Testis (tissue), 3 donors: Measurements from ENCODE around the gene IL6ST. TPM values are rescaled to one million over a fixed set of nuclear protein-coding genes. Genes with fewer than 3 reads are reported as not detected.

Experiments used
- DNase-seq: peaks from one replicate; pipeline ENCODE4 v3.0.0-alpha.2; 2019
- H3K27ac ChIP-seq, 2 donors: fragments of 200-600 bp; sonication (generic); one replicate each; pipeline ENCODE4 v1.5.1; 2019
- H3K27me3 ChIP-seq: fragments of 200-600 bp; sonication (generic); one replicate; pipeline ENCODE4 v1.5.1; 2019
- H3K36me3 ChIP-seq: fragments of 200-600 bp; sonication (generic); one replicate; pipeline ENCODE4 v1.5.1; 2017; ENCODE audit warnings: low read depth; ENCODE audit errors: missing control alignments
- H3K4me1 ChIP-seq: fragments of 200-600 bp; sonication (generic); one replicate; pipeline ENCODE4 v1.5.1; 2019
- H3K4me3 ChIP-seq, 2 donors: fragments of 200-600 bp; sonication (generic); one replicate each; pipeline ENCODE4 v1.5.1; 2017 to 2019
- H3K9me3 ChIP-seq: fragments of 200-600 bp; sonication (generic); one replicate; pipeline ENCODE4 v1.5.1; 2017
- POLR2A ChIP-seq: fragments of 450-650 bp; IDR thresholded peaks from one replicate; pipeline ENCODE4 v1.6.1; 2017; ENCODE audit warnings: antibody characterized with exemption, mild to moderate bottlenecking, moderate library complexity
- WGBS, 2 donors: methylation state at CpG; one replicate each; pipeline ENCODE4 v1.1.5; 2018; 5-methylcytosine and 5-hydroxymethylcytosine counted together
- intact Hi-C: fragments of 100-400 bp; cut with DNase I; formaldehyde crosslinking; loops from one replicate; pipeline ENCODE4 v1.15.1; 2023; ENCODE audit warnings: low total_unique reads
- polyA plus RNA-seq: library from polyadenylated mRNA; stranded (reverse); fragments of 350-450 nt; fragmentation: Illumina TruSeq; extraction: RNeasy Lipid Tissue Mini Kit (QIAGEN cat#74804); gene quantifications from one replicate; pipeline ENCODE4 v1.2.3, GENCODE V29; 2014; ENCODE audit warnings: low read depth, low replicate concordance; ENCODE audit not compliant: insufficient read depth
- total RNA-seq, 2 donors: library from RNA; depleted of rRNA; stranded (reverse); fragments of >200 nt; gene quantifications; one replicate each; pipeline ENCODE4 v1.2.3, GENCODE V29; 2016
- TF ChIP-seq, protein P1 (sequence below), 3 experiments: fragments of 450-650 bp in 2 of 3; fragments of 200-600 bp in 1 of 3; sonication (generic) in 1 of 3; IDR thresholded peaks; one replicate each; pipeline ENCODE4 v1.5.1; 2016 to 2019; ENCODE audit warnings: antibody characterized with exemption in 3 of 3, mild to moderate bottlenecking in 2 of 3, moderate library complexity in 1 of 3

IL6ST gene
- total and polyA plus RNA-seq, 3 donors from 2014 or later: 63.0 to 98.2 (median 83.1) TPM

DNA sequence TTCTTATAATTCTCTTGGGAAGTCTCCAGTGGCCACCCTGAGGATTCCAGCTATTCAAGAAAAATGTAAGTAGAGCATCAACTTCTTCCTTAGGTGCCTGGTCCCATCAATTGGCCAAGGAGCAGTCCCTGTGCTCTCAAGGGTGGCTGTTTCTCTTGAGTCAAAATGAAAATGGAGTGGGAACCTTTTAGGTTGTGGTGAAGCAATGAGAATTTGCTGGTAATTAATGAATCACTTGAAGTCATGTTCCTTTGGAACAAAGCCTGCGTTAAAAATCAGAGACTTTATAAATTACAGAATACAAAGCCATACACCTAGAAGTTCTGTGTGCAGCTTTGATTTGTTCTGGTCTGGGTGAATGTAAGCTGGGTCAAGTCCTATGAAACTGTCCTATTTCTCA is 94.7 kb downstream of the IL6ST start:
- Histone ChIP-seq H3K4me3 (no peak overlapping the region), H3K27me3 (no peaks in the 10 kb centered on the region), H3K9me3 (no peaks in the 10 kb centered on the region), H3K27ac (no peak overlapping the region), H3K36me3 (no peaks in the 10 kb centered on the region), H3K4me1 (no peaks in the 10 kb centered on the region)
- DNase-seq: no peak
- intact Hi-C loops: no loop called here
- TF ChIP-seq, protein P1, sequence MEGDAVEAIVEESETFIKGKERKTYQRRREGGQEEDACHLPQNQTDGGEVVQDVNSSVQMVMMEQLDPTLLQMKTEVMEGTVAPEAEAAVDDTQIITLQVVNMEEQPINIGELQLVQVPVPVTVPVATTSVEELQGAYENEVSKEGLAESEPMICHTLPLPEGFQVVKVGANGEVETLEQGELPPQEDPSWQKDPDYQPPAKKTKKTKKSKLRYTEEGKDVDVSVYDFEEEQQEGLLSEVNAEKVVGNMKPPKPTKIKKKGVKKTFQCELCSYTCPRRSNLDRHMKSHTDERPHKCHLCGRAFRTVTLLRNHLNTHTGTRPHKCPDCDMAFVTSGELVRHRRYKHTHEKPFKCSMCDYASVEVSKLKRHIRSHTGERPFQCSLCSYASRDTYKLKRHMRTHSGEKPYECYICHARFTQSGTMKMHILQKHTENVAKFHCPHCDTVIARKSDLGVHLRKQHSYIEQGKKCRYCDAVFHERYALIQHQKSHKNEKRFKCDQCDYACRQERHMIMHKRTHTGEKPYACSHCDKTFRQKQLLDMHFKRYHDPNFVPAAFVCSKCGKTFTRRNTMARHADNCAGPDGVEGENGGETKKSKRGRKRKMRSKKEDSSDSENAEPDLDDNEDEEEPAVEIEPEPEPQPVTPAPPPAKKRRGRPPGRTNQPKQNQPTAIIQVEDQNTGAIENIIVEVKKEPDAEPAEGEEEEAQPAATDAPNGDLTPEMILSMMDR (IDR thresholded peaks at IDR 0.05): no peak
- no peak for TF ChIP-seq POLR2A
- 78 to 92% methylated on average over 1 of the region's 1 CpG for WGBS, 2 donors

GRCh38 chr5:55899344-55899743 is 95.4 kb downstream of the IL6ST start:
- H3K36me3 ChIP-seq: no peaks in the 10 kb centered on the region
- DNase-seq: no peak
- no peaks in the 10 kb centered on the region for H3K27me3 ChIP-seq
- intact Hi-C loops: no loop called here
- TF ChIP-seq POLR2A: no peak
- TF ChIP-seq, protein P1 (IDR thresholded peaks at IDR 0.05): no peak
- no peak overlapping the region for H3K27ac ChIP-seq
- H3K4me1 ChIP-seq: no peaks in the 10 kb centered on the region
- 92 to 94% methylated on average over 6 of the region's 6 CpGs for WGBS, 2 donors
- H3K4me3 ChIP-seq: no peak overlapping the region
- no peaks in the 10 kb centered on the region for H3K9me3 ChIP-seq

GRCh38 chr5:55897905-55898304 is 96.9 kb downstream of the IL6ST start:
- no peak overlapping the region for H3K4me3 ChIP-seq
- DNase-seq: no peak
- intact Hi-C loops: no loop called here
- 67 to 78% methylated on average over 9 to 14 of the region's 14 CpGs for WGBS, 2 donors
- H3K27me3 ChIP-seq: no peaks in the 10 kb centered on the region
- TF ChIP-seq, protein P1 (IDR thresholded peaks at IDR 0.05): no peak
- no peak for TF ChIP-seq POLR2A
- H3K4me1 ChIP-seq: no peaks in the 10 kb centered on the region
- no peaks in the 10 kb centered on the region for H3K9me3 ChIP-seq
- H3K27ac ChIP-seq: no peak overlapping the region
- no peaks in the 10 kb centered on the region for H3K36me3 ChIP-seq

DNA sequence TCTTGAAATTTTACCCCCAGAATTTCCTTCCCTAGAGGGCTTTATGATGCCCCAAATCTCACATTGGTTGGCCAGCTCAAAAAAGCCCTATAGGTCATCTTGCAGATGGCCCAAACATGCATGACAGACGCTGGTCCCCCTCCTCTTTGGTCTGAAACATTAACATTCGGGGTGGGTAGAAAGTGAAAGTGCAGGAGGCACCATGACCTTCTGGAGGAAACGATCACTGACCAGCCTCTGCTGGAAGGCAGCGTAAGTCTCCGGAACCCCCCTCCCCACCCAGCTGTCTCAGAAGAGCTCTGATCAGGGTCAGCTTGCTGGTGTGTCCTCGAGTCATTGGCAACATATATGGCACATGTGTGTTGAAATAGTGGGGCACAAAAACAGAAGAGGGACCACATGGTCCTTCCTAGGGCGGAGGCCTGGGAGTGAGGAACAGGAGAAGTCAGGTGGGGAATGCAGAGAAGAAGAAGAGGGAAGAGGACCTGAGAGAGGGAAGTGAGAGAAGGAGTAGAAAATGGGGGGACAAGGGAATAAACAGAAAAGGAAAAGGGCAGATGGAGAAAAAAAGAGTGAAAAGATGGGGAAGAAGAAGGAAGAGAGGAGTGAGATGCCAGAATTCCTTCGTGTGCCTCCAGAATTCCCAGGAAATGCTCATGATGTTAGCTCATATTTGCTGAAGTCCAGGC is 97.4 kb downstream of the IL6ST start:
- TF ChIP-seq, protein P1 (IDR thresholded peaks at IDR 0.05): no peak
- no peak for TF ChIP-seq POLR2A
- no peak for DNase-seq
- Histone ChIP-seq H3K27ac (no peak overlapping the region), H3K9me3 (no peaks in the 10 kb centered on the region), H3K4me3 (no peak overlapping the region), H3K4me1 (no peaks in the 10 kb centered on the region), H3K36me3 (no peaks in the 10 kb centered on the region), H3K27me3 (no peaks in the 10 kb centered on the region)
- WGBS, 2 donors: 80 to 84% methylated on average over 8 of the region's 8 CpGs
- intact Hi-C loops: no loop called here

- Histone ChIP-seq H3K27me3 (no peaks in the 10 kb centered on the region), H3K4me1 (no peaks in the 10 kb centered on the region), H3K9me3 (no peaks in the 10 kb centered on the region), H3K36me3 (no peaks in the 10 kb centered on the region), H3K4me3 (no peak overlapping the region), H3K27ac (no peak overlapping the region)
- intact Hi-C loops: no loop called here
- 89% methylated on average over 2 of the region's 2 CpGs; no CpG with 5 or more reads in 1 of the 2 donors for WGBS, 2 donors
- no peak for TF ChIP-seq POLR2A
- TF ChIP-seq, protein P1 (IDR thresholded peaks at IDR 0.05): no peak
- DNase-seq: no peak
Observed at GRCh38 chr5:55896663-55897062, 98.1 kb downstream of the IL6ST start.
